BJ (cell line): ENCODE results near the gene KRT86. TPM values are rescaled to one million over a fixed set of nuclear protein-coding genes. Genes with fewer than 3 reads are reported as not detected.

Source experiments
- CTCF ChIA-PET: fragments of 350-600 bp; formaldehyde crosslinking; extraction: SDS; loops from one replicate; lab custom pipeline; 2021; ENCODE audit warnings: antibody characterized with exemption, inconsistent platforms; lab: Yijun Ruan, JAX
- POLR2A ChIA-PET: fragments of 300-600 bp; sonication (Branson Sonifier 250); formaldehyde crosslinking; extraction: SDS; loops from one replicate; lab custom pipeline; 2021; ENCODE audit warnings: antibody characterized with exemption; lab: Charles Lee
- DNase-seq: peaks from one replicate; pipeline ENCODE4 v3.0.0-alpha.2; 2011; ENCODE audit warnings: low read depth
- H3K27me3 ChIP-seq: 2 replicates; pipeline ENCODE4 v1.6.0; 2011; ENCODE audit warnings: low read length; ENCODE audit not compliant: control insufficient read depth, insufficient read depth
- H3K36me3 ChIP-seq: 2 replicates; pipeline ENCODE4 v1.5.1; 2011; ENCODE audit warnings: low read length; ENCODE audit not compliant: control insufficient read depth, insufficient read depth
- H3K4me3 ChIP-seq: 2 replicates; pipeline ENCODE4 v1.5.1; 2011; ENCODE audit warnings: low read depth, mild to moderate bottlenecking, control low read depth, low read length
- CTCF ChIP-seq: IDR thresholded peaks from 2 replicates; pipeline ENCODE4 v1.5.1; 2011; ENCODE audit warnings: low read depth, mild to moderate bottlenecking, control low read depth, inconsistent platforms, low read length, moderate library complexity; ENCODE audit not compliant: insufficient read depth
- polyA plus RNA-seq: library from polyadenylated mRNA; depleted of rRNA; stranded (reverse); fragments of >200 nt; gene quantifications from 2 replicates; pipeline ENCODE4 v1.2.3, GENCODE V29; 2011

The KRT86 gene
- polyA plus RNA-seq, 1 experiment = 2.5 TPM

DNA sequence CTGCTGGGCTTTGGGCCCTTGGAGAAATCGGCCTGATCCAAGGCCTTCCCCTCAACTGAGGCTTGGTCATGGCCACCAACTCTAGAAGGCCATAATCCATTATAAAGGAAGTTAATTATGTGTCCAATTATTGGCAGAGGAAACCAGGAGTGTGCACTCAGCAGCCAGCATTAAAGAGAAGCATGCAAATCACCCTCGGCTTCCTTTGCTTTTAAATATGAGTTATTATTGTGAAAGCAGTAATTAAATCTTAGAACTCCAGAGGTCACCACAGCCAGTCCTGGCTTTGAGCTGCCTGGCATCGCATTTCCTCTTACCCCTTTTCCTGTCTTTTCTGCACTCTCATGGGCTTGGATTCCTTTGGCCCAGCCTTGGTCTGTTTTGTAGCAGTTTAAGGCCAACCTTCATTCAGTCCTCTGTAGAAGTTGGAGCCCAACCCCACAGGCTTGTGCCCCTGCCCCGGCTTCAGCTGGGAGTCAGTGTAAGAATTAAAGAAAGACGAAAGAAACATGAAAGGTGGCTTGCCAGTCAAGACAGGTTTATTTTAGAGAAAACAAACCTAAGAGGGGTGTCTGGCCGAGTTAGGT is 14.7 kb upstream of the KRT86 start:
- H3K27me3 ChIP-seq = peaks cover 4% of the 10 kb centered on the region
- H3K36me3 ChIP-seq = no peaks in the 10 kb centered on the region
- H3K4me3 ChIP-seq = no peak overlapping the region
- no peak for DNase-seq
- ChIA-PET CTCF (interaction anchor here (0.7 to 2.8 kb wide), 5 partner anchors 15 to 992 kb away, joined by 3 to 11 read pairs (median 3); no protein-coding TSS in a partner anchor), POLR2A (no interaction called here)
- TF ChIP-seq CTCF = no peak

DNA sequence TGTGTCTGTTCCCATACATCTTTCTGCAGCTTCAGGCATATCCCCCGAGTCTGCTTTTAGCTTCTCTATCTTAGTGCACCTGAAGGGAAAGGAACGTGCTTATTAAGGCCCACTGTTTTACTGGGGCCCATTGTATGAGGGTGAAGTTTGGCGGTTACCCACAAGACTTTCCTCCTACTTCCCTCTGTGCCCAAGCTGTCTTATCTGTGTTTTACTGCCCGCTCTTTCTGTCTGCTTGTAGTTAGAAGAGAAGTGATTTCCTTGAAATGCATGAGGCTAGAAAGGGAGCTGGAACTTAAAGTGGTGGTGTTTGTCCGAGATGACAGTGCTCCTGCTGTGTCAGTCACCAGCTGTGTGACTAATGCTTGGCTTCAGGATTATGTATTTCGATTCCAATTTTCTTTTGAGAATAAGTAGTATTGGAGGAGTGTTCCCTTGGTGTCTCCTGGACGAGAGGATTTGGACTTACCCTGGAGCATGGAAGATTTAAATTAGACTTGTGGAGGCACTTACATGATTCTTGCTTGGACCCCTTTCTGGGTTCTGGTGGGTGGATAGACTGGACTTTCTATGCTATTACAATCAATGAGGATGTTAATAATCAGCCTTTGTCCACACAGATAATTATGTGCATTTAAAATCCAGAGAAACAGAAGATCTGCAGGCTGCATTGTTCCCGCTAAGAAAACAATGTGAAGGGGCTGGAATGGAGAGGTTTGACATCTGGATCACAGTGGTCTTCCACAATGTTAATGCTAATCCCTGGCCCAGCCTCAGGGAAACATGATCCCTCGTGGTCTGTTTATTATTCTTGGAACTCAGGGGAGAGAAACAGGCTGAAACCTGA is 13.9 kb upstream of the KRT86 start:
- POLR2A ChIA-PET = no interaction called here
- peaks cover 4% of the 10 kb centered on the region for H3K27me3 ChIP-seq
- DNase-seq = no peak
- no peak for TF ChIP-seq CTCF
- CTCF ChIA-PET = interaction anchor here (0.7 to 2.8 kb wide), 4 partner anchors 16 to 993 kb away, joined by 3 to 11 read pairs (median 3); no protein-coding TSS in a partner anchor
- H3K36me3 ChIP-seq = no peaks in the 10 kb centered on the region
- no peak overlapping the region for H3K4me3 ChIP-seq

DNA sequence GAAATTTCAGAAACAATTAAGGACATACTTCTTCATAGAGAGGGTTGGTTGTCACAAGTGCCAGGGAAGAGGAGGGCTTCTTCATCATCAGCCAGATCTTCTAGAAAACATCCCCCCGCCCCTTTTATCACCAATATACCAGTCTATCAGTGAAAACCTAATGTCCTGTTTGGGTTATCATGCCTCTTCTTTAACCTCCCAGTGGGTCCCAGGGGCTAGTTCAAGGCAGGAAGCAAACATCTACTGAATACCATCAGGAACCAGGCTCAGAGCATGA is 13.3 kb upstream of the KRT86 start:
- CTCF ChIA-PET = no interaction called here
- POLR2A ChIA-PET = no interaction called here
- DNase-seq = no peak

GRCh38 chr12:52262286-52262685 is 12.2 kb upstream of the KRT86 start:
- no peak for TF ChIP-seq CTCF
- Histone ChIP-seq H3K36me3 (no peaks in the 10 kb centered on the region), H3K4me3 (no peak overlapping the region), H3K27me3 (peaks cover 1% of the 10 kb centered on the region)
- CTCF ChIA-PET = no interaction called here
- POLR2A ChIA-PET = no interaction called here
- no peak for DNase-seq

More for the DNA sequence above, 13.3 kb upstream of the KRT86 start:
- TF ChIP-seq CTCF = no peak
- peaks cover 4% of the 10 kb centered on the region for H3K27me3 ChIP-seq
- H3K4me3 ChIP-seq = no peak overlapping the region
- H3K36me3 ChIP-seq = no peaks in the 10 kb centered on the region

DNA sequence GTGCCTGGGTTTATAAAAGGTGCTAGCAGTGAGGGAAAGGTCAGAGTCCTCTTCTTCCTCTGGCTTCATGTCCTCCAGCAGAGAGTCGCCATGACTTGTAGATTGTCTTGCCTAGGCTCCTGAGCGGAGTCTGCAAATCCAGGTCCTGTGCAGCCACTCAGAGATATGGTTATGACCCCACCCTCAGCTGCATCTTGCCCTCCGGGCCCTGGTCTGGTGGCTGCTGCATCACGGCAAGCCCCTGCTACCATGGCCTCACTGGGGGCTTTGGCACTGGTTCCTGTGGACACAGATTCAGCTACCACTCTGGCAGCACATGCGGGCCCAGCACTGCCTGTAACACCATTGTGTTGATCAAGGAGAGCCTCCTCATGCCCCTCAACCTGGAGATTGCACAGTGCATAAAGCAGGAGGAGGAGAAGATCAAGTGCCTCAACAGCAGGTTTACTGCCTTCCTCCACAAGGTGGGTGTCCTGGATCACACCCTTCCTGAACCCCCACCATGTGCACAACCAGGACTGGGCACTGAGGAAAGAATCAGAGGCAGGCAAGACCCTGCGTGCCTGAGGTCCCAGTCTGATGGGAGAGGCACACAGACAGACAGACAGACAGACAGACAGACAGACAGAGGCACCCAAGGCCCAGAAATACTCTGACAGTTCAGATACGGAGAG is 10.5 kb upstream of the KRT86 start:
- no peak for DNase-seq
- no peak overlapping the region for H3K4me3 ChIP-seq
- H3K27me3 ChIP-seq = no peaks in the 10 kb centered on the region
- TF ChIP-seq CTCF = no peak
- H3K36me3 ChIP-seq = no peaks in the 10 kb centered on the region
- ChIA-PET POLR2A (no interaction called here), CTCF (interaction anchor here (1.1 to 9.9 kb wide), 4 partner anchors 15 to 617 kb away, joined by 3 to 86 read pairs (median 4); no protein-coding TSS in a partner anchor)
